Sigmoid colon (tissue), 7 donors: ENCODE measurements around the gene MYH9. TPM values are rescaled to one million over a fixed set of nuclear protein-coding genes. Genes with fewer than 3 reads are reported as not detected.
"Not testable (repeated sequence)": the region's sequence is repeated elsewhere in the genome, so short reads cannot be mapped to it uniquely, and the experiment has no call there.

Experiments used
- DNase-seq: peaks from one replicate; pipeline ENCODE4 v3.0.0-alpha.2; 2019
- H3K27ac ChIP-seq, 4 donors: fragments of 200-600 bp; sonication (generic); one replicate each; pipeline ENCODE4 v1.5.1; 2016 to 2019; ENCODE audit warnings: mild to moderate bottlenecking in 1 of 4
- H3K27me3 ChIP-seq, 3 donors: fragments of 200-600 bp; sonication (generic); one replicate each; pipeline ENCODE4 v1.5.1; 2019; ENCODE audit warnings: mild to moderate bottlenecking in 1 of 3
- H3K36me3 ChIP-seq, 4 donors: fragments of 200-600 bp; sonication (generic); one replicate each; pipeline ENCODE4 v1.5.1; 2016 to 2019
- H3K4me1 ChIP-seq, 4 donors: fragments of 200-600 bp; sonication (generic); one replicate each; pipeline ENCODE4 v1.5.1; 2017 to 2019
- H3K4me3 ChIP-seq, 4 donors: fragments of 200-600 bp; sonication (generic); one replicate each; pipeline ENCODE4 v1.5.1; 2017 to 2019; ENCODE audit warnings: mild to moderate bottlenecking in 2 of 4, moderate library complexity in 1 of 4
- H3K9me3 ChIP-seq, 4 donors: fragments of 200-600 bp in 3 of 4; sonication (generic) in 3 of 4; one replicate each; pipeline versions ENCODE4 v1.5.1 to v1.6.1; 2013 to 2019
- CTCF ChIP-seq, 4 experiments: fragments of 450-650 bp in 3 of 4; fragments of 200-600 bp in 1 of 4; IDR thresholded peaks; one replicate each; pipeline ENCODE4 v1.5.1; 2016 to 2019; ENCODE audit warnings: antibody characterized with exemption in 4 of 4, mild to moderate bottlenecking in 3 of 4, moderate library complexity in 2 of 4
- EP300 ChIP-seq, 4 donors: sonication (generic); formaldehyde crosslinking; IDR thresholded peaks; one replicate each; pipeline ENCODE4 v1.6.1; 2017; ENCODE audit warnings: antibody characterized with exemption in 4 of 4
- POLR2A ChIP-seq, 2 donors: fragments of 450-650 bp; IDR thresholded peaks; one replicate each; pipeline ENCODE4 v1.6.1; 2016; ENCODE audit warnings: antibody characterized with exemption in 2 of 2, mild to moderate bottlenecking in 2 of 2, moderate library complexity in 2 of 2
- POLR2AphosphoS5 ChIP-seq, 4 donors: sonication (generic); formaldehyde crosslinking; IDR thresholded peaks; one replicate each; pipeline ENCODE4 v1.6.1; 2017; ENCODE audit warnings: antibody characterized with exemption in 4 of 4
- WGBS, 2 donors: extraction: QIAGEN DNeasy Blood & Tissue Kit; methylation state at CpG; one replicate each; pipeline ENCODE4 v1.1.7; 2013; 5-methylcytosine and 5-hydroxymethylcytosine counted together
- intact Hi-C: fragments of 100-400 bp; cut with DNase I; formaldehyde crosslinking; loops from one replicate; pipeline ENCODE4 v1.15.1; 2023
- polyA plus RNA-seq, 3 donors: library from polyadenylated mRNA; stranded (reverse); fragments of 200-250 nt; gene quantifications; one replicate each; pipeline ENCODE4 v1.2.3, GENCODE V29; 2013
- total RNA-seq, 4 donors: library from RNA; depleted of rRNA; stranded (reverse); fragments of >200 nt; gene quantifications; one replicate each; pipeline ENCODE4 v1.1.0, GENCODE V29; 2016
- donor health status: healthy with polysubstance abuse.
- donor health status: Bipolar disorder and iron deficiency.
- donor health status: healthy.

MYH9 gene
- total and polyA plus RNA-seq, 7 donors: 63.7 to 307 (median 182) TPM

DNA sequence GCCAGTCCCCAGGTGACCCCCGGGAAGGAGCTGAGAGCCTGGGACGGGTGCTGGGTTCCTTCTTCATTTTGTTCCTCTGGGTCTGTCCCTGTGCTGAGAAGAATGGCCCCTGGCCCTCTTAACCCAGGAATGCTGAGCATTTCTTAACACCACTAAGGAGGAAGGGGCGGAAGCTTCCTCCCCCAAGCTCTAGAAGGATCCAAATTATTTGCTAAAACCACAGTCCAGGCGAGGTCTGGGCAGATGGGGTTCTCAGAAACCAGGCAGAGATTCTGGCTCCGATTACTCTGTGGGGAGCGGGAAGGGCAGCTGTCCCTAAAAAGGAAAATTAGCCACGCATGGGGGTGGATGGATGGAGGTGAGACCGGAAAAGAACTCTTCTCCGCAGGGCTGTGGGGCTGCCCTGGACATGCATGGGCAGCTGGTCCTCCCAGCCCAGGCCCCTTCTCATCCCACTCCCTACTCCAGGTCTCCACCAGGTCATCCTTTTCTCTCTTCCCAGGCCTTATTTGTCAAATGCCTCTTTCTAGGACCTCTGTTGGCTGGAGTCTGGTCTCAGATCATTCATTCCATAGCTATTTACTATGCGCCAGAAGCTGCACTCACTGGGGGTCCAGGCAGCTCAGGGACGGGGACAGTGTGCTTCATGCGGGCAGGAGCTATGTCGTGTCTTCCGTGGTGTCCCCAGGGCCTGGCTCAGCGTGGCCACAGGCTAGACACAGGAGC, 45.0 kb upstream of the MYH9 start:
- no peak for DNase-seq
- Histone ChIP-seq H3K9me3 (no peaks in the 10 kb centered on the region), H3K4me3 (no peak overlapping the region), H3K4me1 (peaks cover 0 to 10% (median 0%) of the 10 kb centered on the region in 4 donors), H3K27ac (no peak overlapping the region), H3K36me3 (no peaks in the 10 kb centered on the region), H3K27me3 (no peaks in the 10 kb centered on the region)
- WGBS, 2 donors: 37 to 72% methylated on average over 15 of the region's 15 CpGs
- TF ChIP-seq POLR2AphosphoS5 (IDR thresholded peaks at IDR 0.05): no peak
- TF ChIP-seq CTCF (IDR thresholded peaks at IDR 0.05): no peak
- no peak for TF ChIP-seq POLR2A (IDR thresholded peaks at IDR 0.05)
- no peak for TF ChIP-seq EP300 (IDR thresholded peaks at IDR 0.05)
- intact Hi-C loops: no loop called here

GRCh38 chr22:36431977-36432376, 44.2 kb upstream of the MYH9 start:
- Histone ChIP-seq H3K4me1 (peaks cover 0 to 10% (median 0%) of the 10 kb centered on the region in 4 donors), H3K27ac (no peak overlapping the region), H3K4me3 (no peak overlapping the region), H3K36me3 (no peaks in the 10 kb centered on the region), H3K9me3 (no peaks in the 10 kb centered on the region), H3K27me3 (no peaks in the 10 kb centered on the region)
- intact Hi-C loops: no loop called here
- 88 to 89% methylated on average over 9 of the region's 9 CpGs for WGBS, 2 donors
- no peak for DNase-seq
- TF ChIP-seq POLR2AphosphoS5 (IDR thresholded peaks at IDR 0.05): no peak

DNA sequence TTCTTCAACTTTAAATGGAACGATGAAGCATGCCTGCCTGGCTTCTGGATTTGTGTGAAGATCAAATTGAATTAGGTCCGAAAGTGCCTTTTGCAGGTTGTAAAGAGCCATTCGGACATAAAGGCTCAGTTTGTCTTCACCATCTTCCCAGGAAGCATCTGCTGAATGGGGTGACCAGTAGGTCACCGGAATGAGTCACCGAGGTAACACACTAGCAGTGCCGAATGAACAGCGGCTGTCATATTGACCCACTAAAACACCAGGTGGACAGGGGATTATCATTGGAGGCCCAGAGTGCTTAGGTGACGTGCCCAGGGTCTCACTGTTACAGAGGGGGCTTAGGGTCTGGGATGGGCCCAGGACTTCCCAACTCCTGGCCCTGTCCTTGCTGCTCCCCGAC, 43.1 kb upstream of the MYH9 start:
- Histone ChIP-seq H3K9me3 (no peaks in the 10 kb centered on the region), H3K27ac (no peak overlapping the region), H3K36me3 (no peaks in the 10 kb centered on the region), H3K27me3 (no peaks in the 10 kb centered on the region), H3K4me1 (peaks cover 0 to 10% (median 0%) of the 10 kb centered on the region in 4 donors), H3K4me3 (no peak overlapping the region)
- 75 to 82% methylated on average over 9 of the region's 9 CpGs for WGBS, 2 donors
- TF ChIP-seq CTCF (IDR thresholded peaks at IDR 0.05) (no peak), POLR2AphosphoS5 (IDR thresholded peaks at IDR 0.05) (no peak), POLR2A (IDR thresholded peaks at IDR 0.05) (no peak), EP300 (IDR thresholded peaks at IDR 0.05) (no peak)
- no peak for DNase-seq
- intact Hi-C loops: no loop called here

DNA sequence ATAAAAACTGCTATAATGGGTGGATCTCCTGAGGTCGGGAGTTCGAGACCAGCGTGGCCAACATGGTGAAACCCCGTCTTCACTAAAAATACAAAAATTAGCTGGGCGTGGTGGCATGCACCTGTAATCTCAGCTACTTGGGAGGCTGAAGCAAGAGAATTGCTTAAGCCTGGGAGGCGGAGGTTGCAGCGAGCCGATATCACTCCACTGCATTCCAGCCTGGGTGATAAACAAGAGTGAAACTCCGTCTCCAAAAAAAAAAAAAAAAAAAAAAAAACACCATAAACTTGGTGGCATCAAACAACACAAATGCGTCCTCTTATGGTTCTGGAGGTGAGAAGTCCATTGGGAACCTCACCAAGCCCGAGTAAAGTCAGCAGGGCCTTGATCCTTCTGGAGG, 40.2 kb upstream of the MYH9 start:
- H3K27me3 ChIP-seq, H3K9me3 ChIP-seq, H3K4me3 ChIP-seq, intact Hi-C loops, DNase-seq, H3K36me3 ChIP-seq, H3K27ac ChIP-seq, H3K4me1 ChIP-seq: not testable (repeated sequence)
- WGBS, 2 donors: 82 to 89% methylated on average over 11 of the region's 11 CpGs

- 45 to 53% methylated on average over 2 of the region's 2 CpGs for WGBS, 2 donors
- Histone ChIP-seq H3K36me3 (no peaks in the 10 kb centered on the region), H3K27me3 (no peaks in the 10 kb centered on the region), H3K9me3 (no peaks in the 10 kb centered on the region), H3K4me1 (no peaks in the 10 kb centered on the region), H3K4me3 (no peak overlapping the region), H3K27ac (peak overlapping the region in 2 of 4 donors; percentile 10 to 31)
- DNase-seq: no peak
- intact Hi-C loops: no loop called here
- TF ChIP-seq POLR2A (IDR thresholded peaks at IDR 0.05): no peak
- no peak for TF ChIP-seq POLR2AphosphoS5 (IDR thresholded peaks at IDR 0.05)
- no peak for TF ChIP-seq CTCF (IDR thresholded peaks at IDR 0.05)
Observed at GRCh38 chr22:36425977-36426523, 38.3 kb upstream of the MYH9 start.
